ENCODE results near the gene LGR6. TPM values are rescaled to one million over a fixed set of nuclear protein-coding genes. Genes with fewer than 3 reads are reported as not detected.
"Not testable (repeated sequence)": the region's sequence is repeated elsewhere in the genome, so short reads cannot be mapped to it uniquely, and the experiment has no call there.

LGR6 gene
- total RNA-seq, 2 donors from 2014 or later, result 6.0 to 6.1 TPM

DNA sequence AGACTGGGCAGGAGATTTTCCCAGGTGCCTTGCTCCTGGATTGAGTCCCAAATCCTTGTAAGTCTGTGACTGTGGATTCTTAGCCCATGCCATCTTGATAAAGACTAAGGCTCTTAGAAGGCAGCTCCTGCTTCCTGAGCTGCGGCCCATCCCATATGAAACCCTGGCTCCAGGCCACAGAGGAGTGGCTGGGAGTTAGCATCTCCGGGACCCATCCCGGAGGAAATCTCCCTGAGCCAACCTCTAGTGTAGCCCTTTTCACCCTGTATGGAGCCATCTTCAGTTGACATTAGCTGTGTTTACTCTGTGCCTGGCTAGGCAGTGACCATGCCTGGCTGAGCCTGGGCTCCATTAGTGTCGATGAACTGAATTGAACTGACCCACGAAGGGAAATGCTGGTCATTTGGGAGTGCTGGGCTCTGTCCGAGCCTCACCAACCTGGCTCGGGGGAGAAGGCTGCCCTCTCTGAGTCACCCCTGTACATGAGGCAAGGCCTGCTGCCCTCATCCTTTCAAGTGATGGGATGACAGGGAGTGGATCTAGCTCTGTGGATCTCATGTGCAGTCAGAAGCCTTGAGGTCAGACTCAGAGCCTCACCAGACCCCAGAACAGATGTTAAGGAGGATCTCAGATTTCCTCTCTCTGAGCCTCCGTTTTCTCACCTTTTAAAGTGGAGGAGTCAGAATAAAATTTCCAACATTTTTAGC, 37.5 kb downstream of the LGR6 start:
- ATAC-seq (no peak), DNase-seq (no peak)
- intact Hi-C loops (cut with DNase I), result no loop called here

DNA sequence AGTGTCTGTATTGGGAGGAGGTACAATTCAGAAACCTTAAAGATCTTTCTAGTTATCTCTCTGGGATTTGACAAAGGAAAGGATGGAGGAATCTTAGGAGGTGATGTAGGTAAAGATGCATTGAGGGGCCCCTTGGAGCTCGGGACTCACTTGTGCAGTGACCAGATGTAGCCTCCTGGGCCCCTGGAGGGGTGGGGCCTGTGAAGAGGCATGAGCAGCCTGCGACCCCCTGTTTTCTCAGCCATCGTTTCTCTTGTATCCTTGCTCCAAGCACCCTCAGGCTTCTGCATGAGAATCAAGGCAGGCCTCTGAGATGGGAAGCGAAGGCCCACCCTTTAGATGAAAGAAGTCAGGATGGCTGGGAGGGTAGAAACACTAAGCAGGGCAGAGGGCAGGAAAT, 39.6 kb downstream of the LGR6 start:
- DNase-seq (no peak), ATAC-seq (no peak)
- intact Hi-C loops (cut with DNase I), result no loop called here

DNA sequence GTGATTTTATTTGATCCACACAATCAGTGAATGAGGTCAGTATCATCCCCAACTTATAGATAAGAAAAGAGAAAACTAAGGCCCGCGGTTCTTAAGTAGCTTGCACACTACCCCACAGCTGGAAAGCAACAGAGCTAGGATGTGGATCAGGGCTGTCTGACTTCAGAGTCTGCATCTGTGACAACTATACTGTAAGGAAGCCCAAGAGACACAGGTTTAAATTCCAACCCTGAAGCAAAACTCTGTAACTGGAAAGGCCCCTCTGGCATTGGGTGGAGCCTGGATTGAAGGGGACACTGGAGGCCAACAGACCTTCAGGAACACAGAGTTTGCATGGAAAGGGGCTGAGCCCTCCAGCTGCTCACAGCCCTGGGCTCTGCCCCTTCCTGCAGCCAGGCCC, 40.2 kb downstream of the LGR6 start:
- DNase-seq, result no peak
- ATAC-seq, result no peak
- intact Hi-C loops (cut with DNase I), result no loop called here

DNA sequence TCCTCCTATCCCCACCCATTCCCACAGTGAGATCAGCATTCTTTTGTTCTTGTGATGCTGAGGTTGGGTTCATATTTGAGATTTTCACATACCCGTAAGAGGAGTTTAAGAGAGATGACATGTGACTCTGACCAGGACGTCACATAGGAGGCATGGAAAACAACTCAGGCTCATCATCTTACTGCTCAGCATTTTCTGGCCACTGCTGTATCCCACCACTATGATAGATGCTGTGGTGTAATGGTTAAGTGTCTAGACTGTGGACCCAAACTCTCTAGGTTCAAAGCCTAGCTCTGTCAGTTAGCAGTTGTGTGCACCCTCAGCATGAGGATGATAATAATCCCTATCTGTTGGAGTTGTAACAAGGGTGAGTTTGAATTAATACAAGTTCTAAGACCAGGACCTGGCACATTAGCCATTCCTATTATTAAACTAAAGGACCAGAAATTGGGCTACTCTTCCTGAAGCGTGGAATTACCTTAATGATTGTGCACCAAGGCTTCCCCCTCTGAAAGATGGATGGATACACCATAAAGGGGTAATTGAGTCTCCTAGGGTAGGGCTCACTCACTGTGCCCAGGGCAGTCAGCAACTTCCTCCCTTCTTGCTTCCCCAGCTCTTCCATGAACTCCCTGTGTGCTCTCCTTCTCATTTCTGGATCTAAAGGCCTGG, 40.9 kb downstream of the LGR6 start:
- ATAC-seq (no peak), DNase-seq (no peak)
- intact Hi-C loops (cut with DNase I), result no loop called here

DNA sequence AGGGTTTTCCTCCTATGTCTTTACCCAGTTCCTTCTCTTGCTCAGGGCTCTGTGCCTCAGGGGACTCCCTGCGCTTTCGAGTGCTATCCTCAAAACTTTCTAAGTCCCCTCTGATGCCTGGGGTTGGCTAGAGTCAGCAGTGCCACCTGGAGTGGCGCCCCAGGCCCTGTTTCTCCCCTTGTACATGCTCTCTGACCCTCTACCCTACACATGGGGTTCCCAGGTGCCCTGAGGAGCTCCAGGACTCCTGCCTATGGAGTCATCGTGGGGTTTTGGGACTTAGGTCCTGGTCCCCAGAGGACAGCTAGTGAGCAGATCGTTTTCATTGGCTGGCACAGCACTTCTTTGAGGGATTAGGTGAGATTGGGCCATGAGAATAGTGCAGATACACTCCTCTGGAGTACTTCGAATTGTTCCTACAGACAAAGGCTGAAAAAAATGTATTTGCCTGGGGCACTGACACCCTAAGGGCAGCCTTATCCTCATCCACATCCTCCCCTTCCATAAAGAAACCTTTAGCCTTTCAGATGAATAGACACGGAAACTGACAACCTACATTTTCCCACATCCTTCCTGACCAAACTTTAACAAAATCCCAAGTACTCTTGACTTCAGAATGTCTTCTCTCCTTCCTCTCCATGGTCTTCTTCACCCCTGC, 41.5 kb downstream of the LGR6 start:
- intact Hi-C loops (cut with DNase I), result no loop called here
- ATAC-seq, result no peak
- DNase-seq, result no peak

DNA sequence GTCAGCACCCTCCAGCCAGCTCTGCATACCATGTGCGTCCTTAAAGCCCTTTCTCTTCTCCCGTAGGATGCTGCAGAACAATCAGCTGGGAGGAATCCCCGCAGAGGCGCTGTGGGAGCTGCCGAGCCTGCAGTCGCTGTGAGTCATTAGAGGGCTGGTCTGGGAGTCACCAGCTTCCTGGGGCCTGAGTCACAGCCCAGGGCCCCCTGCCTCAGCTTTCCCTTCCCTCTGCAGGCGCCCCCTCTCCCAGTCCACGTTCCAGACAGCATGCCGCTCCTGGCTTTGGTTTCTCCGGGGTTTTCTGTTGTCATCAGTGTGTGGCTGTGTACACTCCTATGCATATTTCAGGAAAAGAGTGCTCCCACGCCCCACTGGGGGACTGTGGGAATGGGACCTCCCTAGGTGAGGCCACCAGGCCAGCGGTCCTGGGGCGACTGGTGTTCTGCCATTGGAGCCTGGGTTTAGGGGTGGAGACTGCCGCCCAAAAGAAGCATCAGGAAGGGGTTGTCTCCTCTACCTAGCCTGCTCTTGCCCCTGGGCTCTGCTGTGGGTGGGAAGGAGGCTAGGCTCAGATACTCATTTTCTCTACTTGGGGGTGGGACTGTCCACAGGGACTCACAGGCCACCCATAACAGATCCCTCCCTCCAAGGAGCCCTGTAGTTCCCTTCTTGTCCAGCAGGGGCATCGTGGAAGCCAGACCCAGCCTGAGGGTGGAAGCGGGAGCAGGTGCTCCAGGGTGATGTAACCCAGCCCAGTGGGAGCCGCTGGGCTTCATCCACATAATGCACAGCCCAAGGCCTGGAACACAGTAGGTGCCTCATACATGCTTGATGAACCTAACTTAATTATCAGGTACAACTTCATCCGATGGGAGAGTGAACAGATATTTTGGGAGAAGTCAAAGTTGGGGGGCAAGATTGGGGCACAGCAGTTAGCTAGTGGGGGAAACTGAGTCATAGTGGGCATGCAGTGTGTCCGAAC, 42.5 kb downstream of the LGR6 start:
- DNase-seq (peak; percentile 58), ATAC-seq (peak; percentile 74 to 83)
- intact Hi-C loops (cut with DNase I), result no loop called here

DNA sequence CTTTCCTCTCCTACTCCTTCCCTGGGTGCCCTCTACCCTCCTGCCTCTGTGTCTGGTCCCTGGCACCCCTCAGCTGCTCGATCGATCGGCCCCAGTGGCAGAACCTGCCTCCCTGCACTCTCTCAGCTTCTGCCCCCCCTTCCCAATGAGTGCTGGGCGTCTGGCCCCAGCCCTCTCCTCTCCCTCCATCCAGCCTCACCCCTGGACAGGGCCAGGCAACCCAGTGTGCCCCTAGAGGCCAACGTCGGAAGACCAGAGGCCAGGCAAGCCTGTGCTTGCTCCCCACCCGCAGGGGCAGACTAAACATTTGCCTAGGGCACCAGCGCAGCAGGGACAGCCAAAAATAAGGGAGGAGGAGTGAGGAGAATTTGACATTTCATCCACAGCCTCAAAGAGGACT, 43.5 kb downstream of the LGR6 start:
- ATAC-seq (peak; percentile 51 to 62), DNase-seq (no peak)
- intact Hi-C loops (cut with DNase I), result no loop called here

DNA sequence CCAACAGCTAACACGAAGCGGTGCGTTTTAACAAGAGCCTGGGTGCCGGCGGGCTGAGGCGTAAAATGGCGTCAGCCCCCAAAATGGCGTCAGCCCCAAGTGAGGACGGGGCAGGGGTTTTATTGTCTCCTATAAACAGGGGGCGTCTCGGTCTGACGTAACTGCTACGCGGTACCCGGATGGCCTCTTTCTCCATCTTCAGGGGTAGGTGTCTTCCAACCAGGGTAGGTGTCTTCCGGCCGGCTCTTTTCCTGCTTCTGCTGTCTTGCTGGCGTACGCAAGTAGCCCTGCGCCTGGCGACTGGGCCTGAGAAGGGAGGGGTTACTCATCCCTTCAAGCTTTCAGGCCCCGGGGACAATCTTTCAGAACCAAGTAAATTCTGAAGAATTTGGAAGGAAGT, 45.3 kb downstream of the LGR6 start:
- ATAC-seq (no peak), DNase-seq (no peak)
- intact Hi-C loops (cut with DNase I), result no loop called here

DNA sequence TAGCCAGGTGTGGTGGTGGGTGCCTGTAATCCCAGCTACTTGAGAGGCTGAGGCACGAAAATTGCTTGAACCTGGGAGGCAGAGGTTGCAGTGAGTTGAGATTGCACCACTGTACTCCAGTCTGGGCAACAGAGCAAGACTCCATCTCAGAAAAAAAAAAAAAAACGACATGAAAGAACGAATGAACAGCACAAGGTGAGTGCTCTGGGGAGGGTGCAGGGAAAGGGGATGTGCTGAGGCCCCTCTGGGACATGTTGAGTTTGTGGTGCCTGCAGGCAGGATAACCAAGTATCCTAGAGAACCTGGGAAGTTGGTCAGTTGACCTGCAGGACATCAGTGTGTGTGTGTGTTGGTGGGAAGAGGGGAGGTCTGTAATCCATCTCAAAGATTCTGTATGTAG, 46.6 kb downstream of the LGR6 start:
- DNase-seq; ATAC-seq; intact Hi-C loops (cut with DNase I): not testable (repeated sequence)

DNA sequence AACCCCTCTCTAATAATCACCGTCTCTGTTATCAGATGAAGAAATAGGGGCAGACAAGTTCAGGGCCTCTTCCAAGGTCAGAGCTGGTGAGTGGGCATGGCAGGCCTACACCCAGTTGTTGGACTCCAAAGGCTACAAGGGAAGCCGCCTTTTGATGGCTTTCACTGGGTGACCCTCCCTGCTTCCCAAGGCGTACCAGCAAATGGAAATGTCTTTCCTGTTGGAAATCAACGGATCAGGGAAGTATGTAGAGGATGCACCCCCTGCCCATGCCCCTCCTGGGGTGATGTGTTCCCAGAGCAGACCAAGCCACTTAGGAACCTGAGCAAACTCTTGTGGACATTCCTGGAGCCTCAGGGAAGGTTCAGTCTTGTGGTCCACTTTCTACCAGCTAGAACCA, 47.4 kb downstream of the LGR6 start:
- intact Hi-C loops (cut with DNase I), result no loop called here
- DNase-seq (no peak), ATAC-seq (no peak)

DNA sequence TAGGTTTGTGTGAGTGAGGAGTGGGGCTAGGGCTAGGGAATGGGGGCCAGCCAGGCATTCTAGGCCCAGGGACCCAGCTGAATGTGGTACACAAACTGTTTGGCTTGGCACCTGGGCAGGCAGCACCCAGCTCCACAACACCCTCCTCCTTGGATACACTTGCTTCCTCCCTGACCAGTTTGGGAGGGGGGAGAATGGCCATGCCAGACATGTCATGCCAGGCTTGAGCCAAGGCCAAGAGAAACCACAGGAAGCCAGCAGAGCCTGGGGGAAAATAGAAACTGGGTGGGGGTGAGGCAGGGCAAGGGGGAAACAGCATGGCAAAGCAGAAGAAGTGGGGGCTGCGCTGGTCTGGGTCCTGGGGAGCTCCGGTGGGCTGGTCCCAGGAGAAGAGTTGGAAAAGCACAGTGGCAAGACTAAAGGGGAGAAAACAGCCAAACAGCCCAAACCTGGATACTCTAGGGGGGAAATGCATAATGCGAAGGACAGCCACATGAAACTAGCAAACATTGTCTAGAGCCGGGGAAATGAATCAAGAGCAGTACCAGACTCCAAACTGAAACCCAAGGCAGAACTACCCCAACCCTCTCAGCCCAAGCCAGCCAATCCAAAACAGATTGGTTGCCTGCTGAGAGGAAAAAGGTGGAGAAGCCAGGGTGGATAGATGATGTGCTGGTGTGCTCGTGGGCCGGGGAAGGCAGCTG, 47.9 kb downstream of the LGR6 start:
- DNase-seq, result no peak
- intact Hi-C loops (cut with DNase I), result no loop called here
- peak; percentile 43 to 55 for ATAC-seq

DNA sequence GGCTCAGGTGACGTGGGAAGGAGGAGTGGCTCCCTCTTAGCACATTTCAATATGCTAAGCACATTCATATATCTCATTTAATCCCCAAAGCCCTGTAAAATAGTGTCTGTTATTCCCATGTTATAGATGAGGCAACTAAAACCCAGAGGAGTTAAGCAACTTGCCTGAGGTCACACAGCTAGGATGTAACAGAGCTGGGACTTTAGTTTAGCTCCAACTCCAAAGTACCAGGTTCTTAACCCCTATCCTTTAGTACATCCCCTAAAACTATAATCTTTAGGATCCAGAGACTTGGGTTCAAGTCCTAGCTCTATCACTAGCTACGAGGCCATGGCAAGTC, 48.5 kb downstream of the LGR6 start:
- ATAC-seq, result no peak
- intact Hi-C loops (cut with DNase I), result no loop called here
- DNase-seq, result no peak

DNA sequence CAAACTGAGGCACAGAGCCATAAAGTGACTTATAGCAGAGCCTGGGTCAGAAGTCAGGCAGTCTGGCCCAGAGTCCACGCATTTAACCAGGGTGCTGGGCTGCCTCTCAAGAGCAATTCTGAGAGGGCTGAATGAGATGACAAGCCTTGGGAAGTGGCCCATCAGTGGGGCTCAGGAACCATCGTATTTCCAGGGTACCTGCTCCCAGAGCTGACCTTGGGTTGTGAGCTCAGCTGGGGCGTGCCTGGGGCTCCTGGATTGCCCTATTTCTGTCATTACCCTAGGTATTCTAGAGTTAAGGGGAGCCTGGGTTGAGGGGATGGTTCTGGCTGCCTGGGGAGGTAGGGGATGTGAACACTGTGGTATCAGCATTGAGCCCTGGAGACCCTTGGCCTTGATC, 49.4 kb downstream of the LGR6 start:
- ATAC-seq, result no peak
- no peak for DNase-seq
- intact Hi-C loops (cut with DNase I), result no loop called here

DNA sequence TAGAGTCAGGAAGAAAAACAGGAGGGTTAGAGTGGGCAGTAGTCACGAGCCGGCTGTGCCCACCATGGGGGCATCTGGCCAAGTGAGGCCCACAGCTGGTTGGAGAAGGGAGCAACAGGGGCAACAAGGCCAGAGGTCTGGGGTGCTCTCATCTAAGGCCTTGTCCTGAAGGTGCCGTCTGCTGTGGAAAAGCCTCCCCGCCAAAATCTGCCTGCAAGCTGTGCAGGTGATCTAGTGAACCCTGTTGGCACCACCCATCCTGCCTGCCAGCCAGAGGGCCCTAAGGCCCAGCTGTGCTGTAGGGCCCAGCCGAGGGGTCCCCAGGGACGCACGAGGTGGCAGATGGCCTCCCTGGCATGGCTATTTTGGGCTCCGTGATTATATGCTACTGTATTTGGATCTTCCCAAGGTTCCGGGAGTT, 51.3 kb downstream of the LGR6 start:
- ATAC-seq (no peak), DNase-seq (no peak)
- intact Hi-C loops (cut with DNase I), result no loop called here

DNA sequence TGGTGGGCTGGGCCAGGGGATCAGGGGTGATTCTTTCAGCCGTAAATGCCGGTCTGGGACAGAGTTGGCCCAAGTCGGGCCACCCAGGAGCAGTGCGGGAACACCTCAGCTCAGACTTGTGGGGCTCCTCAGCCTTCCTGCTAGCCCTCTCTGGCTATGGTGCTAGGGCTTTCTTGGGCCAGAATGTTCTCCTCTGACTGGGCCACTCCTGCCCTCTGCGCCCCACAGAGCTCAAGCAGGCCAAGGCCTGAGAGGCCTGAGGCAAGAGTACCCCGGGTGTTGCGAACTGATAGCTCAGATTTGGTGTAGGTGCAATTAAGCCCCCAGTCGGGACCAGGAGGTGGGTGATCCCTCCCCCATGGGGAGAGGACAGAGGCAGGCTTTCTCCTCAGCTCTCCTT, 51.8 kb downstream of the LGR6 start:
- intact Hi-C loops (cut with DNase I), result no loop called here
- no peak for DNase-seq
- no peak for ATAC-seq

DNA sequence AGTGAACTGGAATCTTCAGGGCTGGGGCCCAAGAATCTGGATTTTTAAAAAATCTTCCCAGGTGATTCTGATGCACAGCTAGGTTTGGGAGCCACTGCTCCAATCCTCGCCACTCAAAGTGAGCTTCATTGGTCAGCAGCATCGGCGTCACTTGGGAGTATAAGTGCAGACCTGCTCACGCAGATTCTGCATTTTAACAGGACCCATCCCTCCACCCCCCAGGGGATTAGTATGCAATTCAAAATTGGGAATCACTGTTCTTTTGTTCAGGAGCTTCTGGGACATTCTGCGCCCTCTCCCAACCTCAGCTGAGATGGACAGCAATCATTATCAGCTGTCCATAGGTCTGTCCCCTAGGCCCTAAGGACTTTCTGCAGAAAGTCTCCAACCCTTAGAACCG, 53.5 kb downstream of the LGR6 start:
- DNase-seq (no peak), ATAC-seq (no peak)

DNA sequence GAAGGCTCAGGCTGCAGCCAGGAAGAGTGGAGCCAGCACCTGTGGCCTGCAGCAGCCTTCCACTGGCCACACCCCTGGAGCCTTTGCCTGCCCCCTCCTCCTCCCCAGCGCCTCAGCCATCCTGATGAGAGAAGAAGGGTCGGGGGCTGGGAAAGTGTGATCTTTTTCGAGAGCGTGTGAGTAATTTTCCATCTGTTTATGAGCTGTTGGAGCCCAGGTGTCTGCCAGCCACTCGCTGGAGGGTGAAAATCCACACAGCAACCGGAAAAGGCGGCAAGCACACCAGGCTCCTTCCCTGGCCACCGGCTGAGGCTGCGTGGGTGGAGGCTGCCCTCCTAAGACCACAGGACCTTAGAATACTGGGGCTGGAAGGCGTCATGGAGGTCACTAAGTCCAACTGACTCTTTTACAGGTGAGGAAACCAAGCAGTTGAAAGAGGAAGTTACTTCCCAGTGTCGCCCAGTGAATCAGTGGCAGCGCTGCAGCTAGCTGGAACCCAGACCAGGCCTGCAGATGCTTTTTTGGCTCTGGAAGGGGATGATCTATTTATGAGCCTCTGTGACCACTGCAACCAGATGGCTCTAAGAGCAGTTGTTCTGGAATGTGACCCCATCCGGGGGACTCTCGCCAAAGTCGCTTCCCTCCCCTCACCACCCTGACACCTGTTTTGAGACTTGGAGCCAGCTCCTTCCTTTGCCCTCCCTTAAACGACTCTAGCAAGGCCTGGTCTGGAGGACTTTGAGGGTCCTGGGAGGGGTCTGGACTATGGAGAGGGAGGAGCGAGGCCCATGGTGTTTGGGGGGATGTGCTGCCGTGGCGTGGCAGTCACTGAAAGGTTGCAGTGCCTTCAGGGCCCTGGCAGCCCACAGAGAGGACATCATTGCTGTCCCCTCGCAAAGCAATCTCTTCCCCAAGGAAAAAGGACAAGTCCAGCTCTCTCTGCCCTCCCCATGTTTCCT, 54.5 kb downstream of the LGR6 start:
- ATAC-seq (peak; percentile 29 to 56), DNase-seq (no peak)
- intact Hi-C loops (cut with DNase I), result no loop called here

More for the DNA sequence above, 53.5 kb downstream of the LGR6 start:
- intact Hi-C loops (cut with DNase I), result no loop called here

DNA sequence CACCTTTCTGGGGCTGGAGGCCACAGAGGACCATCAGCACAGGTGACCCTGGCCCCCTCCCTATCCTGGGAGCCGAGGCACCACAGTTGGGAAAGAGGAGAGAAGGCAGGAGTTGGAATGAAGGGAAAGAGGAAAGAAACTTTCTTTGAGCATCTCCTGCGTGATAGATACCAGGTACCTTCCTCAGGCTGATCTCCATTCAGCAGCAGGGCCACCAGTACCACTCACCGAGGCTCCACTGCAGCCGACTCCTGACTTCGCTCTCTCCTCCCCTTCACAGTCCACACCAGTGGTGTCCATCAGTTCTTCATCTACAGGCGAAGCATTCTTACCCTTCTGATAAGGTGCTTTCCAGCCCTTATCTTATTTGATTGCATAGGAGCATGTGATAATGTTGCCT, 55.3 kb downstream of the LGR6 start:
- ATAC-seq (no peak), DNase-seq (no peak)
- intact Hi-C loops (cut with DNase I), result no loop called here

All from left cardiac atrium (tissue), 4 donors.